CD4-positive, alpha-beta T cell (primary cell): ENCODE data around the gene MAP3K7CL. TPM values are rescaled to one million over a fixed set of nuclear protein-coding genes. Genes with fewer than 3 reads are reported as not detected.

Source experiments
- ATAC-seq: fragments of 200-7000 bp; cut with Tn5 transposase; one replicate; pipeline ENCODE4 v1.10.0; 2022; ENCODE audit warnings: mild to moderate bottlenecking; ENCODE audit not compliant: poor library complexity
- CTCF ChIA-PET: fragments of 350-600 bp; sonication (Branson Sonifier 250); formaldehyde crosslinking; loops from one replicate; lab custom pipeline; 2021; ENCODE audit warnings: antibody characterized with exemption, inconsistent platforms; lab: Charles Lee
- POLR2A ChIA-PET: fragments of 350-600 bp; sonication (Branson Sonifier 250); formaldehyde crosslinking; loops from one replicate; lab custom pipeline; 2021; ENCODE audit warnings: antibody characterized with exemption, inconsistent platforms; lab: Charles Lee
- DNase-seq, 14 experiments: peaks; one replicate each; pipeline ENCODE4 v3.0.0-alpha.2; 2013 to 2020; ENCODE audit warnings: mixed read lengths in 2 of 14
- H3K27ac ChIP-seq, 2 donors: one replicate each; pipeline versions ENCODE4 v1.5.1 to v1.7.0; 2013; ENCODE audit warnings: low read length in 2 of 2, low read depth in 1 of 2, mild to moderate bottlenecking in 1 of 2
- H3K27me3 ChIP-seq, 2 experiments: 1 replicate in 1 of 2; 2 replicates in 1 of 2; pipeline versions ENCODE4 v1.6.1 to v1.7.0; 2013; ENCODE audit warnings: low read length in 2 of 2, control low read depth in 1 of 2, mild to moderate bottlenecking in 1 of 2, moderate library complexity in 1 of 2; ENCODE audit not compliant: insufficient read depth in 2 of 2, control insufficient read depth in 1 of 2
- H3K36me3 ChIP-seq: one replicate; pipeline ENCODE4 v1.6.1; 2013; ENCODE audit warnings: low read length, control low read depth; ENCODE audit not compliant: insufficient read depth
- H3K4me1 ChIP-seq: one replicate; pipeline ENCODE4 v1.6.1; 2013; ENCODE audit warnings: low read length, control low read depth; ENCODE audit not compliant: insufficient read depth
- H3K4me3 ChIP-seq: one replicate; pipeline ENCODE4 v1.5.1; 2013; ENCODE audit warnings: mild to moderate bottlenecking, low read length, moderate library complexity
- H3K9me3 ChIP-seq, 2 experiments: 1 replicate in 1 of 2; 2 replicates in 1 of 2; pipeline versions ENCODE4 v1.6.1 to v1.7.0; 2013; ENCODE audit warnings: low read length in 2 of 2, mild to moderate bottlenecking in 2 of 2, control low read depth in 1 of 2, moderate library complexity in 1 of 2; ENCODE audit not compliant: control insufficient read depth in 1 of 2, insufficient read depth in 1 of 2
- H3K27ac Mint-ChIP-seq: one replicate; pipeline ENCODE4 v1.8.0; 2020; ENCODE audit warnings: mixed read lengths
- H3K27me3 Mint-ChIP-seq: one replicate; pipeline ENCODE4 v1.8.0; 2021; ENCODE audit warnings: mixed read lengths
- H3K36me3 Mint-ChIP-seq: one replicate; pipeline ENCODE4 v1.8.0; 2021; ENCODE audit warnings: low read depth, mixed read lengths
- H3K4me1 Mint-ChIP-seq: one replicate; pipeline ENCODE4 v1.8.0; 2021; ENCODE audit warnings: low read depth, mixed read lengths
- H3K4me3 Mint-ChIP-seq: one replicate; pipeline ENCODE4 v1.8.0; 2020; ENCODE audit warnings: mild to moderate bottlenecking, mixed read lengths
- H3K9me3 Mint-ChIP-seq: one replicate; pipeline ENCODE4 v1.8.0; 2020; ENCODE audit warnings: mixed read lengths
- CTCF ChIP-seq: fragments of 200-600 bp; IDR thresholded peaks from one replicate; pipeline ENCODE4 v1.8.0; 2022; ENCODE audit warnings: antibody characterized with exemption, mild to moderate bottlenecking
- intact Hi-C, 2 experiments: fragments of 100-400 bp; cut with DNase I in 1 of 2; cut with micrococcal nuclease in 1 of 2; formaldehyde crosslinking; loops; one replicate each; pipeline versions ENCODE4 v1.15.1 to v1.9.0; 2023 to 2025; cut with DNase I, micrococcal nuclease
- total RNA-seq, 174 experiments: library from RNA in 2 of 174; stranded (reverse) in 2 of 174; gene quantifications; one replicate each; pipeline ENCODE4 v1.2.3 and lab custom pipeline; 2021 to 2026

Gene MAP3K7CL
- total RNA-seq, 2 experiments from 2014 or later, result 4.6 to 4.7 TPM

- H3K36me3 ChIP-seq, result peaks cover 2% of the 10 kb centered on the region
- no peaks in the 10 kb centered on the region for H3K4me1 ChIP-seq
- Mint-ChIP-seq H3K4me3 (no peak overlapping the region), H3K27me3 (no peaks in the 10 kb centered on the region), H3K9me3 (no peaks in the 10 kb centered on the region), H3K4me1 (no peaks in the 10 kb centered on the region), H3K36me3 (no peaks in the 10 kb centered on the region), H3K27ac (no peak overlapping the region)
- no peaks in the 10 kb centered on the region for H3K9me3 ChIP-seq
- ATAC-seq, result no peak
- TF ChIP-seq CTCF, result no peak
- POLR2A ChIA-PET, result no interaction called here
- CTCF ChIA-PET, result no interaction called here
- no peaks in the 10 kb centered on the region for H3K27me3 ChIP-seq
- H3K27ac ChIP-seq, result no peak overlapping the region
- H3K4me3 ChIP-seq, result no peak overlapping the region
- DNase-seq, result no peak
- intact Hi-C loops, result no loop called here
These were observed 5.0 kb downstream of the MAP3K7CL start for GRCh38 chr21:29135481-29135880.

- Mint-ChIP-seq H3K27ac (no peak overlapping the region), H3K9me3 (no peaks in the 10 kb centered on the region), H3K4me3 (no peak overlapping the region), H3K27me3 (no peaks in the 10 kb centered on the region), H3K36me3 (no peaks in the 10 kb centered on the region), H3K4me1 (no peaks in the 10 kb centered on the region)
- TF ChIP-seq CTCF, result no peak
- Histone ChIP-seq H3K27me3 (no peaks in the 10 kb centered on the region), H3K4me1 (no peaks in the 10 kb centered on the region), H3K27ac (no peak overlapping the region), H3K4me3 (no peak overlapping the region), H3K36me3 (peaks cover 2% of the 10 kb centered on the region), H3K9me3 (no peaks in the 10 kb centered on the region)
- DNase-seq, result no peak
- ATAC-seq, result no peak
- intact Hi-C loops, result no loop called here
- ChIA-PET POLR2A (no interaction called here), CTCF (no interaction called here)
These were observed 5.6 kb downstream of the MAP3K7CL start for GRCh38 chr21:29136033-29136432.

DNA sequence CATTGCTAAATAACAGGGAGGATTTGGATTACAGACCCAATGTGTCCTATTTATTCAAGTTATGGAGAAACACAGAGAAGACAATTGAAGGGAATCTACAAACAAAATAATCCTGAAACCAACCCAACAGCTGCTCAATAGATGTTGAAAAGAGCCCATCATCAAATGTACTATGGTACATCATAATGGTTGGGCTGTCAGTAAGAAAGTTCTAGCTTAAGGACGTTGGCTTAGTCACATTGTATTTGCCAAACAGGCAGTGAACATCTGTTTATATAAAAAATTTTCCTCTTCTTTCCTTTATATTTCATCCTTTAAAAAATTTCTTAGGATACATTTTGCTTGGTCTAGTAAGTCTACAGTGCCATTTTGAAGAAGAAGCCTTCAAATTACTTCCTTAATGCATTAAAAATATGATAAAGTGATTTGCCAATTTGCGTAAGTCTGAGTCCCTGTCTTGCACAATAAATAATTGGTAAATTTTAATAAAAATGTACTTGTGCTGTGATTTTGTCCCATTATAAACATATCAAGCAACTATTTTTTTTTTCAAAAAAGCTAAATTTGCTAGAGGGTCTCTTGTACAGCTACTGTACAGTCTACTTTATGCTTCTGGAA is 14.4 kb downstream of the MAP3K7CL start:
- no peaks in the 10 kb centered on the region for H3K27me3 Mint-ChIP-seq
- H3K4me3 Mint-ChIP-seq, result no peak overlapping the region
- H3K27ac ChIP-seq, result no peak overlapping the region
- ATAC-seq (no peak), DNase-seq (no peak)
- CTCF ChIA-PET, result no interaction called here
- POLR2A ChIA-PET, result no interaction called here
- H3K4me1 ChIP-seq, result no peaks in the 10 kb centered on the region
- no peaks in the 10 kb centered on the region for H3K9me3 Mint-ChIP-seq
- intact Hi-C loops, result no loop called here
- H3K27me3 ChIP-seq, result no peaks in the 10 kb centered on the region
- no peaks in the 10 kb centered on the region for H3K9me3 ChIP-seq
- no peak for TF ChIP-seq CTCF
- H3K4me3 ChIP-seq, result no peak overlapping the region
- no peaks in the 10 kb centered on the region for H3K36me3 Mint-ChIP-seq
- H3K4me1 Mint-ChIP-seq, result peaks cover 7% of the 10 kb centered on the region
- H3K27ac Mint-ChIP-seq, result no peak overlapping the region
- H3K36me3 ChIP-seq, result peaks cover 2% of the 10 kb centered on the region
